ENCODE measurements around the gene PICK1.

Gene PICK1

GRCh38 chr22:38122616-38123015 is 65.4 kb downstream of the PICK1 start:
- DNase-seq: no peak

- DNase-seq: no peak
Measured at GRCh38 chr22:38124236-38124974, 67.2 kb downstream of the PICK1 start.

- DNase-seq: no peak
Measured at GRCh38 chr22:38125038-38125610, 67.9 kb downstream of the PICK1 start.
